Amygdala (tissue), 56 donors: ENCODE data around the gene MAST2.
"Not testable (repeated sequence)": the region's sequence is repeated elsewhere in the genome, so short reads cannot be mapped to it uniquely, and the experiment has no call there.

Experiments
- DNase-seq, 56 donors: peaks; one replicate each; lab custom pipeline; 2025; lab: John Stamatoyannopoulos, UW

MAST2 gene

DNA sequence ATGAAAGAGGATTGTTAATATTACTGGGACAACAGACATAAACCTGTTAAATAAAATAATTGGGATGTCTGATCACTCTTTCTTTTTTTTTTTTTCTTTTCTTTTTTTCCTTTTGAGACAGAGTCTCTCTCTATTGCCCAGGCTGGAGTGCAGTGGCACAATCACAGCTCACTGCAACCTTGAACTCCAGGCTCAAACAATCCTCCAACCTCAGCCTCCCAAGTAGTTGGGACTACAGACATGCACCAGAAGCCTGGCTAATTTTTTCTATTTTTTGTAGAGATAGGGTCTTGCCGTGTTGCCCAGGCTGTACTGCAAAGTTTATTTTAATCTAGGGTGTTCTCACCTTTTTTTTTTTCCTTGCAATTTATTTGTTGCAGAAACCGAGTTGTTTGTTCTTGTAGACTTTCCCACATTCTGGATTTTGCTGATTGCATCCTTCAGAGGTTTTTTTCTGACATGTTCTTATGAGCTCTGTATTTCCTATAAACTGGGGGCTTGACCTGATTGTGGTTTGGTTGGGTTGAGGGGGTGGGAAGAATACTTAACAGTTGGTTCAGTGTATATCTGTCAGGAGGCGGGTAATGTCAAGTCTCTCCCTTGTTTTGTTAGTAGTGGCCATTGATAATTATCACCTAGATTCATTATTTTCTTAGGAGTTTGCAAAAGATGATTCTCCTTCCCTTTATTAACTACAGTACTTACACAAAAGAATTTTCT, 125.2 kb downstream of the MAST2 start:
- DNase-seq: no peak

DNA sequence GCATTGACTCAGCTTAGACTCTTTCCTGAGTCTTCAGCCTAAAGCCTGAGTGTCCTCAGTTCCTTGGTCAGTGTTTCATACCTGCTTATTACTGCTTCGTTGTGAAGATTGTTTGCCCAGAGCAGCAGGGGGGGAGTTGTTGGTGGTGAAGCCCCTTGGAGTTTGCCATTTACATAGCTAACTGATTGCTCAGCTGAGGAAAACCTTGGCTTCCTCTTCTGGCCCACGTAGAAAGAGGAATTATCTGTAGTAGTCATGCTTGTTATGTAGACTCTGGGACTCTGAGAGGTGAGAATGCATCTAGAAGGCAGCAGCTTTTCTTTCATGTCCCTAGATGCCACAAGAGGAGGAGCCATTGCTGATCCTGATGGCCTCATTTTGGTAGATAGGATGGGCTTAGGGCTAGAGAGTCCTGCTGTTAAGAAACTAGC, 125.9 kb downstream of the MAST2 start:
- DNase-seq: no peak

DNA sequence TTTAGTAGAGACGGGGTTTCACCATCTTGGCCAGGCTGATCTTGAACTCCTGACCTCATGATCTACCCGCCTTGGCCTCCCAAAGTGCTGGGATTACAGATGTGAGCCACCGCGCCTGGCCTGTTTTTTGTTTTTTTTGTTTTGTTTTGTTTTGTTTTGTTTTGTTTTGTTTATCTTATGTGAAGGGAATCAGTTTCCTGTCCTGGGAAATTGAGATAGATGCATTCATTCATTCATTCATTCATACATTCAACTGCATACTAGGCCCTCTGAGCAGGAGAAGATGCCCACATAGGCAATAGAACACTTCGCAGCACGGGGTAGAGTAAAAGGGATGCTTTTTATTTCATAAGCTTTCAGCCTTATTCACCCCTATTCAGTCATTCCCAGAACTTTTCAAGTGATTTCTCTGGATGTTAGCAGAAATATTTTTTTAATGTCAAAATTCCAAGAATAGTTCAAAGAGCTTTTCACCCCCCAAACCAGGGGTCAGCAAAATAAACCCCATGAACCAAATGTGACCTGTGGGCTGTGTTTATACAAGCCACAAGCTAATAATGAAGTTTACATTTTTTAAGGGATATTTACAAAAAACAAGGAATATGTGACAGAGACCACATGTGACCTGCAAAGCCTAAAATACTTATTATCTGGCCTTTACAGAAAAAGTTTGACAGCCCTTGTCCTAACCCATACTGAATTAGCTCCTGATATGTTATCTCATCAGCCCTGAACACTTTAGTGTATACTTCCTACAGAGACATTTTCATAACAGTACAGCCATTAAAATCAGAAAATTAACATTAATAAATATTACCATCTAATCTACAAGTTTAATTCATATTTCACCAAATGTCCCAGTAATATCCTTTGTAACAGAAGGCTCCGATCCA, 127.1 kb downstream of the MAST2 start:
- no peak for DNase-seq

DNA sequence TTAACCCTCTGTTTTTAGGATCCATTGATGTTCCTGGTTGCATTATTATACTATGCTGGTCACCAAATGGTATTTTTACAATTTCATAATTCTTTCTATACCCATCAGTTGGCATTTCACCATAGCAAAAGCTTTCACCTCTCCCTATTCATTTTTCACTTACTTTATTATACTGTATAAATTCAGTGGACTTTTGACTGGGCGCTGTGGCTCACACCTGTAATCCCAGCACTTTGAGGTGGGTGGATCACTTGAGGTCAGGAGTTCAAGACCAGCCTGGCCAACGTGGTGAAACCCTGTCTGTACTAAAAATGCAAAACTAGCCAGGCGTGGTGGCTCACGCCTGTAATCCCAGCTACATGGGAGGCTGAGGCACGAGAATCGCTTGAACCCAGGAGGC, 128.8 kb downstream of the MAST2 start:
- DNase-seq: not testable (repeated sequence)

DNA sequence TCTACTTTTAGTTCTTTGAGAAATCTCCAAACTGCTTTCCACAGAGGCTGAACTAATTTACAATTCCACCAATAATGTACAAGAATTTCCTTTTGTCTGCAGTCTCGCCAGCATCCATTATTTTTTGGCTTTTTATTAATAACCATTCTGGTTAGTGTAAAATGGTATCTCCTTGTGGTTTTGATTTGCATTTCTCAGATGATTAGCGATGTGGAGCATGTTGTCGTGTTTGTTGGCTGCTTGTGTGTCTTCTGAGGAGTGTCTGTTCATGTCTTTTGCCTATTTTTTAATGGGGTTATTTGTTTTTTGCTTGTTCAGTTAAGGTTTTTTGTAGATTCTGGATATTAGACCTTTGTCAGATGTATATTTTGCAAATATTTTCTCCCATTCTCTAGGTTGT, 131.5 kb downstream of the MAST2 start:
- no peak for DNase-seq

DNA sequence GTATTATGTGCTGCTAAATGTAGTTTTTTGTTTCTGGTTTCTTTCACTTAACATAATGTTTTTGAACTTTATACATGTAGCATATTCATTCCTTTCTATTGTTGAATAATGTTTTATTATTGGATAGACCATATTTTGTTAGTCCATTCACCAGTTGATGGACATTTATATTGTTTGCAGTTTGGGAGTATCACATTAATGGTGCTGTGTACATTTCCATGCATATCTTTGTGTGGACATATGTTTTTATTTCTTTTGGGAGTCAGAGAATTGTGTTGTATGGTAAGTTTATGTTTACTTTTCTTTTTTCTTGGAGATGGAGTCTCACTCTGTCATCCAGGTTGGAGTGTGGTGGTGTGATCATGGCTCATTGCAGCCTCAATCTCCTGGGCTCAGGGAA, 134.6 kb downstream of the MAST2 start:
- DNase-seq: no peak

DNA sequence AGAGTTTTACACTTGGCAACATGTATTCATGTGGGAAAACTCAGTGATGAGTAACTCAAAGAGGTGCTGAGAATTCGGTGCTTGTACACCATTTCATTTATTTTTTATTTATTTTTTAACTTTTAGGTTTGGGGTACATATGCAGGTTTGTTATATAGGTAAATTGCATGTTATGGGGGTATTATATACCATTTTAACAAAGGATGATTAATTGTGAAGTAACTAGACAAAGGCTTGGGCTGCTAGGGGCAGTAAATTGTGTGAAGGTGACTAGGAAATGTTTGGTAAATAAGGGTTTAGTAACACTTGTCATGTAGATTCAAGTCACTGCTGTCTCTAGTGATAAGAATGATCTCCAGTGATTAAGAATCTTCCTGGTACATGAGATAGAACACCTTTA, 139.0 kb downstream of the MAST2 start:
- DNase-seq: no peak

DNA sequence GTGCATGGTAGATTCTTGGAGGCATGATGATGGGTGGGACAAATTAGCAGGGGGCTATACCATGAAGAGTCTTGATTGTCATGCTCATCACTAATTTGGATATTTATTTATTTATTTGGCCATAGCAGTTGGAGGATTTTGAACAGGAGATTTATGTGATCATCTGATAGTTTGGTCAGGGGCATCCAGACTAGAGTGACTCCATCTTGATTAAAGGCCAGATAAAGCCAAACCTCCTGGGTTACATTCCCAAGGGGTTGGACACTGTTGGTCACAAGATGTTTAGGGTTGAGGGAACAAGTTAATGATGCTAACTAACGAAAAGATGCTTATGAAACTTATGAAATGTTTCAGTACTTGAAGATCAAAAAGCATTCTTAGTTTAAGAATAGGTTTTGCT, 139.8 kb downstream of the MAST2 start:
- DNase-seq: no peak

DNA sequence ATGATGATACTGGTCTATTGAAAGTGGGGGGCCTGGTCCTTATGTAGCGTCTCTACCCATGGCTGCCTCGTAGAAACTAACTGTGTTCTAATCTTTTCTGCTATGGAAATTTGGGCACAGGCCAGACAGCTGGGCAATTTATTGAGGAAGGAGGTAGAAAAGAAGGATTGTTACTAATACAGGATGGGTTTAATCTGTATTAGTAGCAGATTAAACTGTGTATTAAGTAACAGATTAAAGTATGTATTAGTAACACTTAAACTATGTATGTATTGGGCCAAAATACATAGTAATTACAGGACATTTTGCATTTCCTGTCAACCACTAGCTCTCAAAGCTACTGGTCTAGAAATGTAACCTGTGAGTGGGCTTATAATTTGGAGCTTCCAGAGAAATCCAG, 142.0 kb downstream of the MAST2 start:
- DNase-seq: no peak

DNA sequence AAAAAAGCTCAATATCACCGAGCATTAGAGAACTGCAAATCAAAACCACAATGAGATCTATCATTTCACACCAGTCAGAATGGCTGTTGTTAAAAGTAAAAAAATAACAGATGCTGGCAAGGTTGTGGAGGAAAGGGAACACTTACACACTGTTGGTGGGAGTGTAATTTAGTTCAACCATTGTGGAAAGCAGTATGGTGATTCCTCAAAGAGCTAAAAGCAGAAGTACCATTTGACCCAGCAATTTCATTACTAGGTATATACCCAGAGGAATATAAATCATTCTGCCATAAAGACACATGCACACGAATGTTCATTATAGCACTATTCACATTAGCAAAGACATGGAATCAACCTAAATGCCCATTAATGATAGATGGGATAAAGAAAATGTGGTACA, 146.1 kb downstream of the MAST2 start:
- DNase-seq: not testable (repeated sequence)

DNA sequence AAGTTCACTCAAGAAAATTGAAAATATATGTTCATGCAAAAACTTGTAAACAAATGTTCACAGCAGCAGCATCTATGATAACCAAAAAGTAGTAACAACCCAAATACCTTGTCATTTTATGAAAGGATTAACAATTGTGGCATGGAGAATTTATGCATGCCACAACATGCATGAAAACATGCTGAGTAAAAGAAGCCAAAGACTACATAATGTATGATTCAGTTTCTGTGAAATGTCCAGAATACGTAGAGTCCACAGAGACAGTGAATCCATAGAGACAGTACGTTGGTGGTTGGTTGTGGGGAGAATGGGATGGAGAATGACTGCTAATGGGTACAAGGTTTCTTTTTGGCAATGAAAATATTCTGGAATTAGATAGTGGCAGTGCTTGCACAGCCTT, 148.7 kb downstream of the MAST2 start:
- no peak for DNase-seq

DNA sequence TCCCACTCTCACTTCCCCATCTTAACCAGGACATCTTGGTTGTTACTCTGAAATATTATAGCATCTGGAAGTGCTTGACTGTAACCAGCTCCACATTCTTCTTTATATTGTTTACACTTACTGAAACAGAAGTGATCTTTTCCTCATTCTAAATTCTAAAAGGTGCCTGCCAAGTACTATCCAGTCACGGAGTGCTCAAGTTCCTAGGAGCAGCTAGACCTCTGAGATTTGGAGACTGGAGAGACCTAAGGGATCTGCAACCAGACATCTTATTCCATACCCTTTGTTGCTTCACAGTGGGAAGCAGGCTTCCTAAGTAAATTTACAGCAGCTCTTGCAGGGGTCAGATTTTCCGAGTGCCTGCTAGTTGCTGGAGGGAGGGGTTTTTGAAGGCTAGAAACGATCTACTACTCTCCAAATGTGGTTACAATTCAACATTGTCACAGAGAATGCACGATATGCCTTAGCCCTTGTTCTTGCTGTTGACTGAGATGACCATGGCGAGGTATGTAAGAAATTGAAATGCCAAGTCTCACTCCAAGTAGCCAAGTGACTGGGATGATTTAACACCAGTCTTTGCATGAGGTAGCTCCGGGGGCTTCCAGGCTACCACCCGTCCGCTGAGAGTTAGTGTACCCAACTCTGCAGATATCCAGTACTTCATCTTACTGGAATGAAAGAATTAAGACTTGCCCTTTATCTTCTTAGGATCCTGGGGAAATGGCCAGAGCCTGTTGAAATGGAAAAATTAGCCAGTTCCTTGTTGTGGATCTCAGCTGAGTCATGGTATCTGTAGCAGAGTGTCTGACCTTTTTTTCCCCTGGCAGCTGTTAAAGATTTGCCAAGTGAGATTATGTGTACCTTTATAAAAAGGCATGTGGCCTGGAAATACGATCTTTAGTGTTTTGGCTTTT, 150.8 kb downstream of the MAST2 start:
- DNase-seq: no peak

DNA sequence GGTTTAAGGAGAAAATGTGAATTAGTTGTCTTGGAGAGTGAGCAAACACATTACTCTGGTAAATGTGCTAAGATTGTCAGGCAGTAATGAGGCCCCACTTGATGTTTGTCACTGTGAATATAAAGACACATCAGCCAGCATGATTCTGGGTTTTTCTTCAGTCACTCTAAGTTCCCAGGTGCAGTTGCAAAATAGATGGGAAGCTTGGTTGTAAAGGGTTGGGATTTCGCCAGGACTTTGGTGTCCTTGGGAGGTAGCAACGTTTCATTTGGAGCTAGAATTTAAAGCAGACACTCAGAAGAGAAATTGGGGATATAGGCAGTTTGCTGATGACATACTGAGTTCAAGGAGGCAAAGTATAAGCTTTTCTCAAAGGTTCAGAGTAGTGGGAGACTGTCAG, 154.3 kb downstream of the MAST2 start:
- DNase-seq: no peak

DNA sequence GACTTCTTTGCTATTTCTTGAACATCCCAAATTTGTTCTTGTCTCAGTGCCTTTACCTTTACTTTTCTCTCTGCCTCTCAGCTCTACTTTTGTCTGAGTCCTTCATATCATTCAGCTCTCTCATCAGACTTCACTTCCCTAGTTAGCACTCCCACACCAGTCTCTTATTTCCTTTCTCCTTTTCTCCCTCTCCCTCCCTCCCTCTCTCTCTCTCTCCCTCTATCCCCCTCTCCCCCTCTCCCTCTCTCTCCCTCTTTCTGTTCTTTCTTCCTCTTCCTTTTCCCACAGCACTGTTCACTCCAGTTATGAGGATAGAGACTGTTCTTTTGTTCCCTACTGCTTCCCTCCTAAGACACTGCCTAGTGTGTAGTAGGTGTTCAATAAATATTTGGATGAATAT, 154.9 kb downstream of the MAST2 start:
- DNase-seq: no peak

DNA sequence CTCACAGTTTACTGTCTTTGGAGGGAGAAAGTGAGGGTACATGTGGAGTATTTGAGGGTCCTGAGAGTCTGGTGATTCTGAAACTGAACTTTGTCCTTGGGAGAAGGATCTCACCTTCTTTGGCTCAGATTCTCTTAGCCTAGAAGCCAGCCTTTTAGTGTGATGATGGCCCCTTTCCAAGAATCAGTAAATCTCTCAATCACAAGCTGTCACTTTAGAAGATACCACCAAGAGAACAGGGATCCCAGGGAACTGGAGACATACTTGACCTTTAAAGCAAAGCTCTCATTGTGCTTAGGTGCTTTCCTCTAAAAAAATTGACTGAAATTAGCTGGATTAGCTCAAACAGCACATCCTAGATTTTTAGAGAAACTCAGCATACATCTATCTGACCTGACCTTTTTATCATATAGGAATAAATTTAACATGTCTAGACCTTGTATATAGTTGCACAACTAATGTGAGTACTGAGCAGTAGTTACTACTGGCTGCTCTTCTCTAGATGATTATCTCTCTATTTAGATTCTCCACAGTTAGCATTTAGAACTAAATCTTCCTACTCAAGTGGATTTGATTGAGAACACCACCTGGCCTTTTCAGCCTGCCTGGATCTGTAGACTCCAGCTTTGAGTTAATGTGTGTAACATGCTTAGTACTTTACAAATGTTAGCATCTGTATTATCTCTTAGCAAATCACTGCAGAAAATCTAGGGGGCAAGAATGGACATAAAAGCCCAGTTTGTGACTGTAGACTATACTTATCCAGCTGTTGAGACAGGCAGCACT, 157.7 kb downstream of the MAST2 start:
- no peak for DNase-seq

DNA sequence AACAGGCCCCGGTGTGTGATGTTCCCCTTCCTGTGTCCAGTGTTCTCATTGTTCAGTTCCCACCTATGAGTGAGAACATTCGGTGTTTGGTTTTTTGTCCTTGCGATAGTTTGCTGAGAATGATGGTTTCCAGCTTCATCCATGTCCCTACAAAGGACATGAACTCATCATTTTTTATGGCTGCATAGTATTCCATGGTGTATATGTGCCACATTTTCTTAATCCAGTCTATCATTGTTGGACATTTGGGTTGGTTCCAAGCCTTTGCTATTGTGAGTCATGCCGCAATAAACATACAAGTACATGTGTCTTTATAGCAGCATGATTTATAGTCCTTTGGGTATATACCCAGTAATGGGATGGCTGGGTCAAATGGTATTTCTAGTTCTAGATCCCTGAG, 158.5 kb downstream of the MAST2 start:
- not testable (repeated sequence) for DNase-seq

DNA sequence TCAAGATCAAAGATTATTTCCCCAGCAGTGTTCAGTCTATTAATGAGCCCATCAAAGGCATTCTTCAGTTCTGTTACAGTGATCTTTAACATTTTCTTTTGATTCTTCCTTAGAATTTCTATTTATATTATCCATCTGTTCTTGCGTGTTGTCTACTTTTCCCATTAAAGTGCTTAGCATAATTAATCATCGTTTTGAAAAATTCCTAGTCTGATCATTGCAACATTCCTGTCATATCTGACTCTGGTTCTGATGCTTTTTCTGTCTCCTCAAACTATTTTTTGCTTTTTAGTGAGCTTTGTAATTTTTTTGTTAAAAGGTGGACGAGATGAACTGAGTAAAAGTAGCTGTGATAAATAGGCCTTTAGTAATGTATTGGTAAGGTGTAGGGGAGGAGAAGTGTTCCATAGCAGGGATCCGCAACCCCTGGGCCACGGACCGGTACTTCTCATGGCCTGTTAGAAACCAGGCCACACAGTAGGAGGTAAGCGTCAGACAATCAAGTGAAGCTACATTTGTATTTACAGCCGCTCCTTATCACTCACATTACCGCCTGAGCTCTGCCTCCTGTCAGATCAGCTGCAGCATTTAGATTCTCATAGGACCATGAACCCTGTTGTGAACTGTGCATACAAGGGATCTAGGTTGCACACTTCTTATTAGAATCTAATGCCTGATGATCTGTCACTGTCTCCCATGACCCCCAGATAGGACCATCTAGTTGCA, 165.7 kb downstream of the MAST2 start:
- DNase-seq: no peak

DNA sequence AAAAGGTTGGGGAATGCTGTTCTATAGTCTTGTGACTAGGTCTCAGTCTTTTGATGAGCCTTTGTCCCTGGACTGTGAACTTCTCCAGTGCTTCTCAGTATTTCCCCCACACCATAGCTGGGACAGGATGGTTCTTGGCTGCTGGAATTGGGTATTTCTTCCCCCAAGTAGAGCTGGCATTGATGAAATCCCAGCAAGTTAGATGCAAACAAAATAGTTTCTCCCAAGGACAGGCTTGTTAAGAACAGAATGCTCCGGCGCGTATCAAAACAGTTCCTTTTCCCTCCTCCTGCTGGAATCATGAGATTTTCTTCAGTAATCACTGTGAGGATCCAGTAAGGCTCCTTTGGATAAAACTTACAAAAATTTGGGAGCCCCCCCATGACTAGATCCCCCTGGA, 166.5 kb downstream of the MAST2 start:
- DNase-seq: peak in 1 of 56 donors; percentile 4

DNA sequence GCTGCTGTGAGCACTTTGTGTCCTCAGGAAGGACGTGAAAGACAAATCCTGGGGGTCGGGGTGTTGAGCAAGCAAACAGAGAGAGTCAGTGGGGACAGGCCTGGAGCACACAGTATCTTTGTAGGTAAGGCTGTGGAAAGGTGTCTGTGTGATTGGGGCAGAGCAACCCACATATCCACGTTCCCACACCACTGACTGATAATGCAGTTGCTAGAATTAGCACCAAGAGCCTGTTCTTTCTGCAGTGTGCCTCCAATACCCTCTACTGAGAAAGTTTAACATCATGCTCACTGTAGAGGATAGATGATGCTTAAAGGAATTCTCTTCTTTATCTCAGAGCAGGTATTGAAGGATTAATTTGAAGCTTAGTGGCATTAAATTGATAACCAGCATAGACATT, 167.9 kb downstream of the MAST2 start:
- no peak for DNase-seq
